ENCODE results near the gene ESAM. TPM values are rescaled to one million over a fixed set of nuclear protein-coding genes. Genes with fewer than 3 reads are reported as not detected.

ESAM gene
- total and polyA plus RNA-seq, 2 of the 8 experiments (the other 6 are each of a cell fraction or from before 2014, with no cell fraction given), result 0.09 TPM; not detected in 1

- Histone ChIP-seq H2AFZ (ENCODE audit: low read length) (no peak overlapping the region), H3K27ac (ENCODE audit: low read depth, low read length) (no peak overlapping the region), H3K23ac (ENCODE audit: insufficient read length) (no peak overlapping the region), H2AK5ac (ENCODE audit: low read depth, low read length) (no peak overlapping the region), H3K79me1 (ENCODE audit: low read depth, low read length) (peaks cover 3% of the 10 kb centered on the region; the same call in 1 of the 2 replicates), H3K27me3 (replicated peaks in 1 of 4; ENCODE audit: control insufficient read depth in 3 of 4, extremely low read depth in 1 of 4, insufficient read depth in 3 of 4, low read length in 3 of 4) (no peaks in the 10 kb centered on the region), H3K9me3 (ENCODE audit: insufficient read depth in 2 of 2, low read depth in 1 of 2, low read length in 1 of 2) (no peaks in the 10 kb centered on the region), H3K4me3 (ENCODE audit: extremely low read depth in 1 of 4, insufficient read depth in 2 of 4, low read depth in 3 of 4, low read length in 4 of 4) (no peak overlapping the region), H4K5ac (ENCODE audit: insufficient read length, low read depth, low read length) (no peak overlapping the region), H3K18ac (ENCODE audit: extremely low read depth, low read length) (no peak overlapping the region), H3K56ac (replicated peaks; ENCODE audit: insufficient read length, low read depth, low read length) (no peak overlapping the region), H2BK5ac (ENCODE audit: low read depth, low read length) (no peak overlapping the region), H3K4me1 (replicated peaks in 1 of 4; ENCODE audit: control insufficient read depth in 3 of 4, insufficient read depth in 4 of 4, low read length in 3 of 4) (no peaks in the 10 kb centered on the region), H3K23me2 (ENCODE audit: low read depth, low read length) (no peaks in the 10 kb centered on the region), H2BK20ac (ENCODE audit: low read length) (no peak overlapping the region), H2BK15ac (ENCODE audit: low read length) (no peak overlapping the region), H3K14ac (ENCODE audit: insufficient read length) (no peak overlapping the region), H2BK12ac (ENCODE audit: low read depth, low read length) (no peak overlapping the region), H3K36me3 (ENCODE audit: control insufficient read depth in 2 of 4, insufficient read depth in 4 of 4, low read length in 3 of 4) (peaks cover 2 to 36% (median 20%) of the 10 kb centered on the region in 4 experiments; a peak in 6 of 8 replicates), H2BK120ac (replicated peaks; ENCODE audit: low read depth, low read length) (no peak overlapping the region), H4K8ac (ENCODE audit: extremely low read depth, insufficient read depth, low read length) (no peak overlapping the region), H3K4me2 (ENCODE audit: insufficient read depth in 1 of 2, low read depth in 2 of 2, low read length in 2 of 2) (no peak overlapping the region), H3K9ac (replicated peaks in 1 of 4; ENCODE audit: extremely low read depth in 1 of 4, low read depth in 3 of 4, low read length in 3 of 4) (no peak overlapping the region), H3K4ac (replicated peaks; ENCODE audit: insufficient read length, low read depth, low read length) (no peak overlapping the region), H4K20me1 (replicated peaks in 1 of 2; ENCODE audit: control insufficient read depth in 1 of 2, insufficient read depth in 2 of 2, low read length in 2 of 2) (peaks cover 0 to 3% of the 10 kb centered on the region in 2 experiments), H3K79me2 (ENCODE audit: control insufficient read depth in 1 of 2, insufficient read depth in 2 of 2, low read length in 2 of 2) (peaks cover 0 to 6% of the 10 kb centered on the region in 2 experiments; a peak in 2 of 4 replicates), H4K91ac (replicated peaks; ENCODE audit: insufficient read length, low read length) (no peak overlapping the region)
- WGBS, 2 experiments (ENCODE audit: extremely low coverage in 1 of 2, insufficient coverage in 1 of 2, insufficient read length in 1 of 2, insufficient replicate concordance in 2 of 2, low coverage in 1 of 2, low lambda C conversion rate in 2 of 2, missing lambda C conversion rate in 1 of 2), result 88% methylated on average over 6 of the region's 8 CpGs; no CpG with 5 or more reads in 1 of the 2 experiments
- FAIRE-seq, result no peak
- no peak for DNase-seq (ENCODE audit: low read depth in 1 of 2, low spot score in 2 of 2)
- ChIA-PET CTCF (ENCODE audit: partially characterized antibody) (interaction anchor here (0.9 to 28.0 kb wide), 13 partner anchors 8 to 126 kb away, joined by 3 to 382 read pairs (median 5); partner anchors contain the start of genes MSANTD2 and NRGN), POLR2A (ENCODE audit: partially characterized antibody) (no interaction called here)
- no peak for TF ChIP-seq MAFK (IDR thresholded peaks at IDR 0.05; ENCODE audit: low read depth, low read length)
- TF ChIP-seq SAP30 (IDR thresholded peaks at IDR 0.05; ENCODE audit: insufficient read depth, insufficient replicate concordance, low read length), result no peak
- no peak for TF ChIP-seq TAF1 (IDR thresholded peaks at IDR 0.05; ENCODE audit: low read depth, low read length)
- TF ChIP-seq RAD21 (IDR thresholded peaks at IDR 0.05 in 1 of 2, conservative IDR thresholded peaks at IDR 0.05 in 1 of 2; ENCODE audit: low read depth in 2 of 2, low read length in 2 of 2), result no peak
- no peak for TF ChIP-seq BRCA1 (IDR thresholded peaks at IDR 0.05; ENCODE audit: low read depth, low read length)
- TF ChIP-seq GABPA (IDR thresholded peaks at IDR 0.05; ENCODE audit: borderline replicate concordance, insufficient read depth, low read length), result no peak
Observed at GRCh38 chr11:124769806-124770774, 8.0 kb upstream of the ESAM start.
